WERI-Rb-1 (cell line): ENCODE data around the gene ANKH.

Experiments
- DNase-seq: peaks from one replicate; pipeline ENCODE4 v3.0.0-alpha.2; 2020
- H3K27ac ChIP-seq: fragments of 250-450 bp; sonication (Bioruptor Pico); 2 replicates; pipeline ENCODE4 v1.5.1; 2020; ENCODE audit warnings: mild to moderate bottlenecking, moderate library complexity
- H3K27me3 ChIP-seq: fragments of 250-450 bp; sonication (Bioruptor Pico); 2 replicates; pipeline ENCODE4 v1.5.1; 2021; ENCODE audit warnings: mild to moderate bottlenecking, low read depth, moderate library complexity; ENCODE audit not compliant: insufficient read depth, severe bottlenecking
- H3K36me3 ChIP-seq: fragments of 250-450 bp; sonication (Bioruptor Pico); 2 replicates; pipeline ENCODE4 v1.5.1; 2020; ENCODE audit warnings: mild to moderate bottlenecking, moderate library complexity
- H3K4me3 ChIP-seq: 2 replicates; pipeline ENCODE4 v1.5.1; 2011; ENCODE audit warnings: low read depth, mild to moderate bottlenecking, control low read depth, low read length
- H3K9me3 ChIP-seq: fragments of 250-450 bp; sonication (Bioruptor Pico); 2 replicates; pipeline ENCODE4 v1.5.1; 2021; ENCODE audit warnings: mild to moderate bottlenecking, moderate library complexity; ENCODE audit not compliant: severe bottlenecking
- TF ChIP-seq, protein P1 (sequence below): IDR thresholded peaks from 2 replicates; pipeline ENCODE4 v1.5.1; 2011; ENCODE audit warnings: low read depth, mild to moderate bottlenecking, control low read depth, inconsistent platforms, low read length

Gene ANKH

DNA sequence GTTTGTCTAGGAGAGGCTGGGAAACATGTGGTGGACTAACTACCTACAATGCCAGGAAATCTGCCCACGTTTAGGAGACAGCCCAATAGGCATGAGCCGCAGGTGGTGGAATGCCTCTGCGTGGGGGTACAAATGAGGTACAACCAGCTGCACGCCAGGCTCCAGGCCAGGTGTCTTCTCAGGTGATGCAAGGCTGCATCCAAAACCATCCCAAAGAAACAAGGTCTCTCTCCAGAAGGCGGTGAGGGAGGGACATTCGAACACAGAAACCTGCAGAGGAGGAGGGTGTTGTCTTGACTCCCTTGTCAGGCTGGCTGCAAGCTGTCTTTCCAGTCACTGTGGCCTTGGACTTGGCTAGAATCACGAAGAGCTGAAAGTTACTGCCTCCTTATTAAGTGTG lies 11.6 kb downstream of the ANKH start:
- Histone ChIP-seq H3K36me3 (peaks cover 3% of the 10 kb centered on the region), H3K9me3 (no peaks in the 10 kb centered on the region), H3K27me3 (no peaks in the 10 kb centered on the region), H3K27ac (no peak overlapping the region), H3K4me3 (no peak overlapping the region)
- TF ChIP-seq, protein P1, sequence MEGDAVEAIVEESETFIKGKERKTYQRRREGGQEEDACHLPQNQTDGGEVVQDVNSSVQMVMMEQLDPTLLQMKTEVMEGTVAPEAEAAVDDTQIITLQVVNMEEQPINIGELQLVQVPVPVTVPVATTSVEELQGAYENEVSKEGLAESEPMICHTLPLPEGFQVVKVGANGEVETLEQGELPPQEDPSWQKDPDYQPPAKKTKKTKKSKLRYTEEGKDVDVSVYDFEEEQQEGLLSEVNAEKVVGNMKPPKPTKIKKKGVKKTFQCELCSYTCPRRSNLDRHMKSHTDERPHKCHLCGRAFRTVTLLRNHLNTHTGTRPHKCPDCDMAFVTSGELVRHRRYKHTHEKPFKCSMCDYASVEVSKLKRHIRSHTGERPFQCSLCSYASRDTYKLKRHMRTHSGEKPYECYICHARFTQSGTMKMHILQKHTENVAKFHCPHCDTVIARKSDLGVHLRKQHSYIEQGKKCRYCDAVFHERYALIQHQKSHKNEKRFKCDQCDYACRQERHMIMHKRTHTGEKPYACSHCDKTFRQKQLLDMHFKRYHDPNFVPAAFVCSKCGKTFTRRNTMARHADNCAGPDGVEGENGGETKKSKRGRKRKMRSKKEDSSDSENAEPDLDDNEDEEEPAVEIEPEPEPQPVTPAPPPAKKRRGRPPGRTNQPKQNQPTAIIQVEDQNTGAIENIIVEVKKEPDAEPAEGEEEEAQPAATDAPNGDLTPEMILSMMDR: no peak
- DNase-seq: no peak

DNA sequence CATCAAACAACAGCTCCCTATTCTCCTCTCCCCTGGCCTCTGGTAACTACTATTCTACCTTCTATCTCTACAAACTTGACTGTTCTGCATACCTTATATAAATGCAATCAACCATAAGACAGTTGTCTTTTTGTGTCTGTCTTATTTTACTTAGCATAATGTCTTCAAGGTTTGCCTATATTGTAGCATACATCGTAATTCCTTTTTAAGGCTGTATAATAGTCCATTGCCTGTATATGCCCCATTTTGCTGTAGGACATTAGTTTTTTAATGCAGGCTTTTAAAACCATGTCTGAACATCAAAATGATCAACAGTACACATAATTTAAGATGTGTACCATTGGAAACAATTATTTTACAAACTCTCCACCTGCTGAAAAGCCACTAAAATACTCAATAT lies 12.4 kb downstream of the ANKH start:
- no peak overlapping the region for H3K4me3 ChIP-seq
- H3K27ac ChIP-seq: no peak overlapping the region
- H3K9me3 ChIP-seq: no peaks in the 10 kb centered on the region
- no peak for DNase-seq
- TF ChIP-seq, protein P1: no peak
- H3K36me3 ChIP-seq: peaks cover 3% of the 10 kb centered on the region
- H3K27me3 ChIP-seq: no peaks in the 10 kb centered on the region

DNA sequence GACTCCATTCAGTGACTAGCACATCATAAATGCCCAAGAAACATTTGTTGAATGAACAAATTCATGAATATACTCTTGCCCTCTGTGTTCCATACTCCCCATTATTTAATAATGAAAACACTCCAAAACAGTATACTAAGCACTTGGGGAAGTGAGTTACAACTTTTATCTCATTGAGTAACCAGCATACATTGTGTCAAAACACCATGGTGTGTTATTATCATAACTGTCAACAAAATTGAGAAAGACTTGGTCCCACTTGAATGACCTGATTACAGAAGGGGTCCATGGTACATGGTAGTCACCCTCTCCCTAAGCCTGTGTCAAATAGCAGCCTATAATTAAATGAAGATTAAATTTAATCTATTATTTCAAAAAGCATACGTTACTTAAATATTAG lies 16.2 kb downstream of the ANKH start:
- Histone ChIP-seq H3K27ac (no peak overlapping the region), H3K9me3 (no peaks in the 10 kb centered on the region), H3K36me3 (peaks cover 3% of the 10 kb centered on the region), H3K27me3 (no peaks in the 10 kb centered on the region), H3K4me3 (no peak overlapping the region)
- TF ChIP-seq, protein P1: no peak
- DNase-seq: no peak

DNA sequence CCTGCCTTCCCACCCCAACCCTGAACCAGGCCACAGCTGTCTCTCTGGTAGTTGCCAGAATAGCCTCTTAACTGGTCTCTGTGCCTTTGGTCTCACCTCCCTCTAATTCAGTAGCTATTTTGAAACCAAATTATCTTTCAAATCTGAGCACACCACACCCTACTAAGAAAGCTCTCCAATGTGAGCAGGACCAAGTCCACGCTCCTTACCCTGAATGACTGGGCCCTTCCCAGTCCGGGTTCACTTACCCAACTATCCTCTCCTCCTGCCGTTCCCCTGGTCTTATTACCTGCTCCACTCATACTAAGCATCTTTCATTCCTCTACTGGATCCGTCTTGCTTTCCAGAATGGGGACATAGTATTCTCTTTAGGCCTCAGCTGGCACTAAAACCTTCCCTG lies 16.8 kb downstream of the ANKH start:
- no peak overlapping the region for H3K27ac ChIP-seq
- no peaks in the 10 kb centered on the region for H3K9me3 ChIP-seq
- DNase-seq: no peak
- H3K4me3 ChIP-seq: no peak overlapping the region
- no peaks in the 10 kb centered on the region for H3K27me3 ChIP-seq
- TF ChIP-seq, protein P1: no peak
- H3K36me3 ChIP-seq: peaks cover under 1% of the 10 kb centered on the region

DNA sequence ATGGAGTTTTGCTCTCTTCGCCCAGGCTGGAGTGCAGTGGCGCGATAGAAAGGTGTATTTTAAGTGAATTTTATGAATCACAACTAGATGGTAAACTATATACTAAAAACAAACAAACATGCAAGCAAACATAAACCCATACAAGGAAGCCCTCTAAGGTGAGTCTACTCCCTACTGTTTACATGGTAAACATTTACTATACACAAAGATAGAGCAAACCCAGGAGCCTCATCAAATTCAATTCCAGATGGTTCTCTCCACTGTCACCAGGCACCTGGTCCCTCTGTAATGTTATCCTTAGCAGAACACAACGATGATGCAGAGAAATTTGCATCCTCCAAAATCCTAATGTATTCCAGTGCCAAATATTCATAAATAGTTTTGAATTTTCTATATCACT lies 17.9 kb downstream of the ANKH start:
- Histone ChIP-seq H3K27ac (no peak overlapping the region), H3K27me3 (no peaks in the 10 kb centered on the region), H3K36me3 (no peaks in the 10 kb centered on the region; the same call in 1 of the 2 replicates), H3K4me3 (no peak overlapping the region), H3K9me3 (no peaks in the 10 kb centered on the region)
- TF ChIP-seq, protein P1: no peak
- no peak for DNase-seq

DNA sequence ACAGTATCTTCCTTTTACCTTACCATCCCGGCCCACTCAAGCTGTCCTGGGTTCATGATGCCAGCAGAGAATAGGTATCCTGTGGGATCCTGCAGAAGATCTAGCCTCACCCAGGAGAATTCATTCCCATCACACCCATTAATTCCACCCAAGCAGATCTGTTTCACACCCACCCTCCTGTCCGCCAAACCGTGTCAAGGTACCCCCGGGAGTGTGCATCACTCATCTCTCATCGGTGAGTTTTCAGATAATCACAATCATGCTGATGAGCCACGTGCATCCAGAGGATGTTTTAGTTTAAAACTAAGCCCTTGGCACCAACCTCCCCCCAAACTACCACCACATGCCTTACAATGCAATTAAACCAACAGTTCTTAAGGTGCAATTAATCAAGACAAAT lies 18.8 kb downstream of the ANKH start:
- TF ChIP-seq, protein P1: no peak
- Histone ChIP-seq H3K36me3 (no peaks in the 10 kb centered on the region; the same call in 1 of the 2 replicates), H3K27ac (no peak overlapping the region), H3K4me3 (no peak overlapping the region), H3K27me3 (no peaks in the 10 kb centered on the region), H3K9me3 (no peaks in the 10 kb centered on the region)
- no peak for DNase-seq
